ENCODE data around the gene FUBP1. TPM values are rescaled to one million over a fixed set of nuclear protein-coding genes. Genes with fewer than 3 reads are reported as not detected.
"Not testable (repeated sequence)": the region's sequence is repeated elsewhere in the genome, so short reads cannot be mapped to it uniquely, and the experiment has no call there.

The FUBP1 gene
- total RNA-seq, 1 donor from 2014 or later: 223 TPM

DNA sequence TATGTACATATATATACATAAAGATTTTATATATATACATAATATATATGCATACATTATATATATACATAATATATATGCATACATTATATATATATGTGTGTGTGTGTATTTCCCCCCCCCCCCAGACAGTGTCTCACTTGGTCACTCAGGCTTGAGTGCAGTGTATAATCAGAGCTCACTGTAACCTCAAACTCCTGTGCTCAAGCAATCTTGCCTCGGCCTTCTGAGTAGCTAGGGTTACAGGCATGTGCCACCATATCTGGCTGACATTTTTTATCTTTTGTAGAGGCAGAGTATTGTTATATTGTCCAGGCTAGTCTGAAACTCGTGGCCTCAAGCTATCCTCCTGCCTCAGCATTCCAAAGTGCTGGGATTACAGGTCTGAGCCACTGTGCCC lies 9.0 kb upstream of the FUBP1 start:
- DNase-seq (ENCODE audit: low spot score): no peak

DNA sequence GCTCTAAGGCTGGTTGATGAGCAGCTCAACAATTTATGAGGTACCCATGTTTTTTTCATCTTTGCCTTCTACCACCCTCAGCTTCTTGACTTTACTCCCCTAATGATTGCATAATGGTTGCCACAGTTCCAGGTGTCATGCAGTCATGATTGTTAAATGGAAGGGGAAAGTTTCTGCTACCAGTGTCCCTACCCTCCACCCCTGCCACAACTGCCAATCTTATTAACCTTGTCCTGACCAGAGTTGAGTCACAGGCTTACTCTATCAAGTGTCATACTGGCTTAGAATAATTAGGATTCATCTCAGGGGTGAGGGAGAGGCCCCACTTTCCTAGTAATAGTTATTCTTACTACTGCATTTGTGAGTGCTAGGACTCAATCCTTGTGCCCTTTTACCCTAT lies 7.9 kb upstream of the FUBP1 start:
- DNase-seq (ENCODE audit: low spot score): no peak

DNA sequence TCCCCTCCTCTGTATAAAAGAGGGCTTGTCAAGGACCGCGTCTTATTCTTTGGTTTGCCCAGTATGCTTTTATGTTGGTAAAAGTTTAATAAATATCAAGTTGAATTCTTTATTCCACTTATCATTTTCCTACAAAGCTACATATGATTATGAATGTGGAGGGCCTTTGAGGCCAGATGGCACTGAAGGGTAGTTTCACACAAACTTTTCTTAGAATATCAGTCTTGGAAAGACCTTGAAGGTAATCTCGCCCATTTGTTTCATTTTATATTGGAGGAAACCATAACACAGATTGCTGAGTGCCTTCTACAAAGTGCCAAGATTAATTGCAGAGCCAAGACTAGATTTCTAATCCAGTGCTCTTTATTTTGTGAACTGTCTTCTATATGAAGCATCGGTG lies 5.8 kb upstream of the FUBP1 start:
- DNase-seq (ENCODE audit: low spot score): no peak

DNA sequence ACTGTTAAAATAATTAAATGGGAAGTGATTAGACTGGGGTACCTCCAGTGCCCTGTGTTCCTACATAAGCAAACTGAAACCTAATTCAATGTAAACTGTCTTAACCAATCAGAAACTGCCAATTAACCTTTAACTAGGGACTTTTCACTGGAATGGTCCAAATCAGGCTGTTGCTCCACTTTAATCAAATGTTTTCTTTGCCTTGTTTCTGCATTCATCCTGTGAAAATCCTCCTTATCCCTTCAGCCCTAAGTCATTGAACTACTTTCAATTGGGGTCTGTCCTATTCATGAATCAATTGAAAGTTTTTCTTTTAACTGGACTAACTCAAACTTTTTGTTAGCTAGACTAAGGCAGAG lies 5.1 kb upstream of the FUBP1 start:
- DNase-seq (ENCODE audit: low spot score): no peak

DNA sequence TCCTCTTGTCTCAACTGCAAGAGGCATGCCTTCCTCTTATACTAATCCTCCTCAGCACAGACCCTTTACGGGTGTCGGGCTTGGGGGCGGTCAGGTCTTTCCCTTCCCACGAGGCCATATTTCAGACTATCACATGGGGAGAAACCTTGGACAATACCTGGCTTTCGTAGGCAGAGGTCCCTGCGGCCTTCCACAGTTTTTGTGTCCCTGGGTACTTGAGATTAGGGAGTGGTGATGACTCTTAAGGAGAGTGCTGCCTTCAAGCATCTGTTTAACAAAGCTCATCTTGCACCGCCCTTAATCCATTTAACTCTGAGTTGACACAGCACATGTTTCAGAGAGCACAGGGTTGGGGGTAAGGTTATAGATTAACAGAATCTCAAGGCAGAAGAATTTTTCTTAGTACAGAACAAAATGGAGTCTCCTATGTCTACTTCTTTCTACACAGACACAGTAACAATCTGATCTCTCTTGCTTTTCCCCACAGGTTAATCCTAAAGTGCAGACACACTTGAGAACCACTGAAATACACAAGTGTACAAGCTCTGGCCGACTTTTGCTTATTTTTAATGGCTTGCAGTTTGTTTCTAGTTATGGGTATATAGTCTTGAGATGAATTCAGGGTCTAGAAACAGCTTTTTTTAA lies 4.6 kb upstream of the FUBP1 start:
- DNase-seq (ENCODE audit: low spot score): not testable (repeated sequence)

DNA sequence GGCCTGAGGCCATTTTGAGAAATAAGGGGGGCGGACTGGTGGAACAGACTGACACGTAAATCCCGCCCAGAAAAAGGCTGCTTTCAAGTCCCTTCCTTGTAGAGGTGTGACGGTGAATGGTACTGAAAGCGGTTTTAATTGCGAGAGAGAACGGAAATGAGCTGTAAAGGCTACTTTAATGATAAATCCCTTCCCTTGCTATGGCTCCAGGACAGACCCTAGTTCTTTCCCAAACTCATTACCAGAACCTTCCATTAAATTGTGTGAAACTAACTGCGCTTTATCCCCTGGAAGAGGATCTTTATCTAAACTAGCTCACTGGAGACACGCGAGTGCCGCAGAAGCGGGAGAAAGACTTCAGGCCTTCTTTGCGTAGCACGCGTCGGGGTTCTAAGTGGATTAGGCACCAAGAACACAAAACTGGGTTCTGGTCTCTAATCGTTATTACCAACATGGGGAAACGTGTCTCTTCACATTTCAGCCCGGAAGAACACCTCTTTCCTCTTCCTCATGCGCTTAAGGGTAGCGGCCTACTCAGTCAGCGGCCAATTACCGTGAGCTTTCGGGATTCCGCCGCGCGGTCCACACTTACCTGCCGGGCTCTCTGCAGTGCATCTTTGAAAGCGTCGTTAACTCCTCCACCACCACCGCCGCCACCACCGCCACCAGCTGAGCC lies 441 bp downstream of the FUBP1 start:
- peak; percentile 85 for DNase-seq (ENCODE audit: low spot score)

DNA sequence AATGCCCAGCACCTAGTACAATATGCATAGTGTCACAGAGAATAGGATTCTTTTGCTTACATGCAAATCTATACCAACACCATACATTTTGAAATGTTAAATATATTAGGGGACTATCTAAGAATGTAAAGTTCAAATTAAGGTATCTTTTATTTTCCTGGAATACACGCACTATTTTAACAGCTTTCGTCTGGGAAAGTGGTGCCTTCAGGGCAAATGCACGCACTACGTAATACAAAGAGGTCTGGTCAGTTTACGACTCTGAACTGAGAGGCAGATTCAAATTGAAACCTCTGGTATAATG lies 931 bp downstream of the FUBP1 start:
- no peak for DNase-seq (ENCODE audit: low spot score)

DNA sequence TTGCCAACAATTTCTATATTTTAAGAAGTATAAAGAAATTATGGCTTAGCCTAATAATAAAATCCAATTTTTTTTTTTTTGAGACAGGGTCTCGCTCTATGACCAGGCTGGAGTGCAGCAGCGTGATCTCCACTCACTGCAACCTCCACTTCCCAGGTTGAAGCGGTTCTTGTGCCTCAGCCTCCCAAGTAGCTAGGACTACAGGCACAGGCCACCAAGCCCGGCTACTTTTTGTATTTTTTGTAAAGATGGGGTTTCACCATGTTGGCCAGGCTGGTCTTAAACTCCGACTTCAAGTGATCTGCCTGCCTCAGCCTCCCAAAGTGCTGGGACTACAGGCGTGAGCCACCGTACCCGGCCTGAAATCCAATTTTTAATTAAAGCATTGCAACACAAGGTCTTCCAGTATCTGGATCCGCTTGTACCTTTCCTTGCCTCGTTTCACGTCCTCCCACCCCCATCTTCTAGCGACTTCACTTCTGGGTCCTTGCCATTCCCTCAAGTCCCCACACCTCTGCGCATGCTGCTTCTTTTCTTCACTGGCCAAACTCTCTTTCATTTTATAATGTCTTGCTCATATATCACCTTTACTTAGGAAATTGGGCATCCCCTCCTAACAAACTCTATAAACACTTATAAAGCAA lies 2.3 kb downstream of the FUBP1 start:
- DNase-seq (ENCODE audit: low spot score): no peak

DNA sequence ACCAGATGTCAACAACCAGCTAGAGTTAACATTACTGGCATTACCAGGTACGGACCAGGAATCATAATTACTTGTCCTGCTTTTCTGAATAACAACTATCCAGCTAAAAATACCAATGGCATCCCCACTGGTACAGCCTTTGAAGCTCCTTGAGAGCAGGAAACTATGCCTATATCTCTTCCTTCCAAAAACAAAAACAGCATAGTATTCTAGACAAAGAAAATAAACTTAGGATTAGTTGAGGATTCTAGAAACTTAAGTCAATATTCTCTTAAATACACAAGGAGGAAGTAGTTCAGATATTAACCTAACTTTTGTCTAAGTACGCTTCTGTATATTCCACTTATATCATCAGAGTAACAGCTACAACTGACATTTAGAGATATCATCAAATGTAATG lies 3.0 kb downstream of the FUBP1 start:
- no peak for DNase-seq (ENCODE audit: low spot score)

DNA sequence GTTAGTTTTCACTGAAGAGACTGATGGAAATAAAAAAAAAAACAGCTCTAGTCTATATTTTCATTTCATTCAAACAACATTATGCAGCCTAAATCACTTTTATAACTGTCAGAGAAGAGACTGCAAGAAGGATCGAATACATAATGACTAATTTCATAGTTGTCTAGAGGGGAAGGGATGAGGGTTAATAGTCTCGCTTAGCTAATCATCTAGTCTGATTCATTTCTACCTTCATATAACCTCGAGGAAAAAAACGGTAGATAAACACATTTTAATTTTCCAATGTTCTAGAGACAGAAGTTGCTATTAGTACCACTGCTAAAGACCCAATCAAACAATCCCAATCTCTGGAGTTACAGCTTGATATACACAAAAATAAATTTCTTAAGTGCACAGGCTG lies 3.5 kb downstream of the FUBP1 start:
- DNase-seq (ENCODE audit: low spot score): no peak

DNA sequence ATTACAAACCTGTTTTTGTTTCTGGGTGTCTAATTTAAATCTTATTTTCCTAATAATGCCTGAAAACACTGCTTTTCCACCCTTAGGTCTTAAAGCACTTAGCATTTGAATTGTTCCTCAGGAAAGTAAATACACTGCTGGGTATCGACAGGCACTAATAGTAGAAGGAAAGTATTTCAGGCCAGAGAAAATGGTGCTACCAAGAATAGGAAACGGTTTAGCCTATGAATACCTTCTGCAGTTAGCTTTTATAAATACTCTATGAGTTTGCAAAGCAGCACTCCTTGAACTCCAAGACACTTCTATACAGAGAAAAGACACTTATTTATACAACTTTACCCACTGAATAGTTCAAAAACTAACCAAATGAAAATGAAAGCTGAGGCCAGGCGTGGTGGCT lies 6.8 kb downstream of the FUBP1 start:
- no peak for DNase-seq (ENCODE audit: low spot score)

DNA sequence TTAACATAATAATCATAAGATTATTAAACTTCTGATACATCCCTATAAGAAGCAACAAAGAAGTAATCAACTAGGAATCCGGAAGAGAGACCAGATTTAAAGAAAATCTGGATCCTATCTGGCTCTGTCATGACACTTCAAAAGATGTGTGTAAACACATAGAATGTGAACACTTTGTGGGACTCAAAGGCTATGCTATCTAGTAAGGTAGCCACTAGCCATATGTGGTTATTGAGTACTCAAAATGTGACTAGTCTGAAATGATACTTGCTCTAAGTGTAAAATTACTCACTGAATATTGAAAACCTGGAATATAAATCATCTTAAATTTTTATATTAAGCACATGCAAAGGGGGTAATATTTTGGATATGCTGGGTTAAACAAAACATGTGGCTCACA lies 8.7 kb downstream of the FUBP1 start:
- DNase-seq (ENCODE audit: low spot score): no peak

DNA sequence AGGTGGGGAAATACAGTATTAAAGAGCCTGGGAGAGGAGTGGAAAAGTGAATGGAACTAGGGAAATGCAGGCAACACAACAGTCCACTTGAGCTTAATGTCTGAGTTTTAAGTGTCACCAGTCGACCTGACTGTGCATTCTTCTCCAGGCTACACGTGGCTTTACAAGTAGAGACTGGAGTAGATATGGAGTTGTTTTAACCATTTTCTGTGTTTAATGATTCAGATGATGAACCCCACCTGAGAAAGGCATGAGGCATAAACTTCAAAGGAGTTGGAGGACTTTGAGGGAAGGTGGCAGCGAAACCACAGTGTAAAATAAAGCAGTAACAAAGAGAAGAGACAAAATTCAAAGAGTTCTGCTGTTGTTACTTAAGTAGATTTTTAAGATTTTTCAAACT lies 12.6 kb downstream of the FUBP1 start:
- DNase-seq (ENCODE audit: low spot score): no peak

DNA sequence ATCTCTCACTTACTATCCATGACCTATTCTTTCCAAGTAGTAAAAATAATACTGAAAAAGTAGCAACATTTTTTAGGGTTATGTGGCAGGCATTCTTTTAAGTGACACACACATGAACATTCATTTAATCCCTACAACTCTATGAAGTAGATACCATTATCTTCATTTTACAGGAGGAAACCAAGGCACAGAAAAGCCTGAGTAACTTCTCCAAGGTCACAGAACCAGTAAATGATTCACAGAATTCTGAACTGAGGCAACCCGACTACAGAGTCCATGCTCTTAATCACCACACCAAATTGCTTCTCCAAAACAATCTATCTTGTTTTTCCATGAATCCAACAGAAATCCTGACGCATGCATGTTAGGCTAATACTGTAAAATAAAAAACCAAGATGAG lies 17.5 kb downstream of the FUBP1 start:
- no peak for DNase-seq (ENCODE audit: low spot score)

DNA sequence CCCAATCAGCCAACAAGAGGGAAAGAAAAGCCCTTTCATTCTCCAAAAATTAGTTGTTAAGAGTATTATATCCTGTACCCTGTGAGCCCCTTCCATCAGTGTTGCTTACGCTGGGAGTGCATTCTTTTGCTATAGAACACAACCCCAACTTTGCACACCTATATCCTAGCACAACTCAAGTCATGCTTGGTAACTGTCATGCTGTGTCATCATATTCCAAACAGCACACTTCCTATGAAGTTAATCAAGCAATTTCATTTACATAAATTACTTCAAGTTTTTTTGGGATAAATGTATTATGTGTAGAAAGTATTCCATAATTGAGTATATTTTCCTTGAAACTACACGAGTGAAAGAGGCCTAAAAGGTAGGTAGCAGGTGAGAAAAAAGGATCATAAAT lies 20.0 kb downstream of the FUBP1 start:
- no peak for DNase-seq (ENCODE audit: low spot score)

DNA sequence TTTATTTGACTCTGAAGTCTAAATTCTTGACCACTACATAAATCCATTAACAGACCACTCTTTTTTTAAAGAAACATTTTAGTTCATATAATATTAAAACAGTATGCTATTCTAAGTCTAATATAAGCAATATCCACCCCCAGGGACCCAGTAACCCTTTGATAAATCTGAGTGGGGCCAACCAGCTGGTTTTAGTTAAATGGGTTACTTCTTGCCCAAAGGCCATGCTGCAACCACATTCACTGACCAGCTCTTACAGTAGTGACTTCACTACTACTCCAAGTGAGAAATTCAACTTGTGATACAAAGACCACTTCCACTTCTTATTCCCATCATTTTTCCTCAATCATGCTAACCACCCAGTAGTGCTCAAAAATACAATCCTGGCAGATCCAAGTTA lies 20.5 kb downstream of the FUBP1 start:
- DNase-seq (ENCODE audit: low spot score): no peak

DNA sequence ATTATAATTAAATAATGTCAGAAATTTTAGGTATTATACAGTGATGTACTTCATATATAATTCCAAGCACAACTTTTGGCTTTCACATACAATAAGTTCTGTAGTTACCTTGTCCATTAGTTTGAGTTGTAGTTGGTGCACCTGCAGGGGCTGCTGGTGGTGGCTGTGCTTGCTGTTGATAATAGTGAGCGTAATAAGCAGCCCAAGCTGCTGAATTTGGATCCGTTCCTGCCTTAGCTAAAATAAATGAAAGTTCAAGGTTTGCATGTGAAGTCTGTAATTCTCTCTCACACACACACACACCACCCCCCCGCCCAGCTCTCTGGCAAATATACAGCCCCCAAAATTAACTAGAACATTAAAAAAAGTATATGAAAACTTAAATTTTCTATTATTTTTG lies 22.4 kb downstream of the FUBP1 start:
- DNase-seq (ENCODE audit: low spot score): no peak

DNA sequence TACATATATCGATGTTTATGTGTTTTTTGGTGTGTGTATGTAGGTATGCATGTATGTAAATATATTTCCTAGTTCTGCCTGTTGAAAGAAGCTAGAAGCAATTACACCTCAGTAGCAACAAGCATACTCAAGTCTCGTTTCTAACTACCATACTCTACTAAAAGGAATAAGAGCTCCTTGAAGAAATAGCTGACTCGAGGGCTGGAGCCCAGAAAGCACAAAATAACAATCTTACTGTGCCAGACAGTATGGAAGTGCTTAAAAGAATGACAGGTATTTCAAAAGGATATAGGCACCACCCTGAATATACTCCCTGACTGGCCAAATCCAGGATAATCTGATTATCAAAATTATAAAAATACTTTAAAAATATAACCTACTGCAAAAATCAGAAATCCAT lies 23.2 kb downstream of the FUBP1 start:
- no peak for DNase-seq (ENCODE audit: low spot score)

DNA sequence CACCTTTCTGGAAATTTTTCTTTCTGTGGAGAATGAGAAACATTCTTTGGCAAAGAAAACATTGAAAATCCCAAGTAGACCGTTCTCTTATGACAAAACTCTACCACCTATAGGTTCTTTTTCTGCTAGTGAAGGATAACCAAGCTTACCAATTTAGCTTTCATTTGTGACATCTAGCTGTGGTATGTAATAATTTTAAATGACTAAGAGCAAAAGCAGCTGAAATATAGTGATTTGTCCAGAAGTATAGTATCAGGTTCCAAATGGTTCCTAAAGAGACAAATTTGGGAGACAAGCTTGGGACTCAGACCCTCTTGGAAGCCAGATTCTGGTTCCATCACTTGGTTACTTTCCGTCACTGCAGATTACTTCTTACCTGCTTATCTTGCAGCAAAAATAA lies 24.4 kb downstream of the FUBP1 start:
- no peak for DNase-seq (ENCODE audit: low spot score)

DNA sequence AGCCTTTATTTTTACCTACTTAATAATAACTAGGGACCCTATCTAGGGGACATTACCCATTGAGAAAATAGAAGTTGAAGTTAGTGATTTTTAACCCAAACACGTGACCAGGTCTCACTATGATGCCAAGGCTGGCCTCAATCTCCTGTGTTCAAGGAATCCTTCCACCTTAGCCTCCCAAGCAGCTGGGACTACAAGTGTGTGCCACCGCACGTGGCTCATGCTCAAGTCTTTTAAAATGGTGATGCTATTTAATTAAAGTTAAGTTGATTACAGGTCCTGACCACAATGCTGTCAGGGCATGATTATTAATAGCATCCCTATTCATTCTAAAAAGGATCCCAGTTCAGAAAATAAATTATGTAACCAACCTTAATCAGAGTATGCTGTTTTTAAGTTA lies 25.0 kb downstream of the FUBP1 start:
- no peak for DNase-seq (ENCODE audit: low spot score)

DNA sequence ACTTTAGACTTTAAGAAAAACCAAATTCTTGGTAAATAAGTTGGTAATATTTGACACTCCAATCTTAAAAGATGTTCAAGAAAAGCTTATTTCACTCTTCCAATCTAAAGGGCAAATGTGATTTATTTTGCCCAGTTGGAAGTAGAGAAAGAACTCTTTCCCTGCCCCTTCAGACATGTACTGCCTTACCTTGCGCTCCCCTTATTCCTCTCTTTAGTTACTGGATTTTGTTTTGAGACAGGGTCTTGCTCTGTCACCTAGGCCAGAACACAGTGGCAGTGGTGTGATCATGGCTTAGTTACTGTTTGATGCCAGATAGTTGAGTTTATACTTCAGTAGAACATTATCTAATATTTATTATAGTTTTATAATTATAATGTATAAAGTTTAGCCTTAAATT lies 27.5 kb downstream of the FUBP1 start:
- DNase-seq (ENCODE audit: low spot score): no peak

DNA sequence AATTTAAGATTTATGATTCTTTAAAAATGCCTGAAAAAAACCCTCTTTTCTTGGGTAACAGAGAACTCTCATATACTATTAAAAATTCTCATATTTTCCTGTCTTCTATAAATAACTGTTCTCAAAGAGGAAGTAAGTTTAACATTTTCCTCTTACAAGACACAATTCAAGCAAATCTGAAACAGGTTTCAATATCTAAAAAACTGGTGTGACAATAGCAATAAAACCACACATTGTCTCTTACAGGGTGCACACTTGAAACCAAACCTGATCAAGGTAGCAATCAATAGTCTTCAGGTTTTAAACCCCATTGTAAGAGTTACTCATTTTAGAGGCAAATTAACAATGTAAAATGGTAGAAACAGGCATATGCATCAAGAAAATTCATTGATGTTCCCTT lies 28.0 kb downstream of the FUBP1 start:
- DNase-seq (ENCODE audit: low spot score): no peak

DNA sequence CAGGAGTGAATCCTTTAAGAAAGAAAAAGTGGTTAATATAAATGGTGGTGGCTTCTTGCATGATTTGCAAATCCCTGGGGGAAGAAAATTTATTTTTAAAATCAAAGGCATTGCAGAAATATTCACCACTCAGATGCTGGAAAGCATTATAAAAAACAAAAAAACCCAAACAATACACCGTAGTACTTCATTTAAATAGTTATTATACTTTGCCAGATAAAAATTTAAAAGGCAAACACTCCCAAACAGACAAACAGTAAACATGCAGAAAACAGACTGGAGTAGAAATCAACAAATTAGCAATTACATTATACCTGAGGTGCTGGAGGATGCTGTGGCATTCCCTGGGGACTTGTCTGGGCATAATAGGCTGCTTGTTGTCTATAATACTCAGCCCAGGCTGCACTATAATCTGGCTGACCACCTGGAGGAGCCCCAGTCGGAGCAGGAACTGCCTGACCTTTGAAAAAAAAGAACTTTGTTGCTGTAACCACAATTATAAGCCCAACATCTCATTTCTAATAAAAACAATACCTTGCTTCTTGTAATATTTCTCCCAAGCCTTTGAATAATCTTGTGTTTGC lies 29.9 kb downstream of the FUBP1 start:
- no peak for DNase-seq (ENCODE audit: low spot score)

DNA sequence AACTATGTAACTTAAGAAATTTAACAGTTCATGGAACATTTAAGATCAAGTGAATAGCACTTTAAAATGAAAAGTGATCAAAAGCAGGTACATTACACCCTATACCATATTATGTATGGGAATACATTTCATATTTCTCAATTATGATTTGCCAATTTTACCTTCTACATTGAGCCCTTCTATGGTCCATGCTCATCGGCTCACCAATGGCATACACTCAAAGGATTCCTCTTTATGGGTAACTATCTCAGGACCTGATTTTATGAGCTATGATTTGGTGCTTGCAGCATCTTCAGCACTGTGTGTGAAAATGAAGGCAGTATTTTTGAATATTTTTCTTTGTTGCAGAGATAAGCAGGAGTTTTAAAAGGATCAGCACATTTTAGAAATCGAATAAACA lies 33.5 kb downstream of the FUBP1 start:
- DNase-seq (ENCODE audit: low spot score): no peak
